ENCODE measurements around the gene GATB.

GATB gene

DNA sequence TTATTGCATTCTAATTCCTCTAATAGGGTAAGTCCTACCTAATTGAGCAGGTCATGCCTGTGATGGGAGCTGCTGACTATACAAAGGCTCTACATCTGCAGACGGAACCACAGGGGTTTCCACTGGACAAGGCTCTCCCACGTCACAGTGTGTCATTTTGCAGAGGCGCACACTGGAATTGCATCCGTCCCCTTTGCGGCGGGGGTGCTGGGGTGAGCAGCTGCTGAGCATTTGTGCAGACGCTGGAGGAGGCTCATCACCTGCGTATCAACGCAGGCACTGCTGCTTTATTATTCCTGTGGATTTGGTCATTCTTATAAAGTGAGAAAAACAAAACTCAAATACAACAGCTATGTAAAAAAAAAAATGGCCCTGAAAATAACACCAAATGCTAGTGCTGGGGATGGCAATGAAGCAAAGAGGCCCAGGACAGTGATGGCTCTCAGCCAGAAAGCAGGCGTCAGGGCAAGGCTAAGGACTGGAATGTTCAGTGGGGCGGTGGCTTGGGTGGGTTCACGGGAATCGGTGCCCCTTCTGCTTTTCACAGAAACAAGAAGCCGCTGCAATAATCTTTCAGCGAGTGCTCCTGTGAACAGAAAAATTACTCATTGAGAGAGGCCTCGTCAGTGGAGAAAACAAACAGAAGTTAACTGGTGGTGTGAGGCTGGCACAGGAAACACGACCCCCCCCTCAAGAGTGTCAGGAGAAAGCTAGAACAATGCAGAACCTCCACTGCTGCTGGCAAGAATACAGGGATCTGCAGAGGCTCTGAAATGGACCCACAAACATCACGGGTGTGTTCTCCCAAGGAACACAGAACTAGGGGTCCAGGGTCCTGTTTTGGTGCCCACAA is 67.8 kb downstream of the GATB start:
- DNase-seq: no peak

- no peak for DNase-seq
Measured at GRCh38 chr4:151692443-151692782, 68.4 kb downstream of the GATB start.

DNA sequence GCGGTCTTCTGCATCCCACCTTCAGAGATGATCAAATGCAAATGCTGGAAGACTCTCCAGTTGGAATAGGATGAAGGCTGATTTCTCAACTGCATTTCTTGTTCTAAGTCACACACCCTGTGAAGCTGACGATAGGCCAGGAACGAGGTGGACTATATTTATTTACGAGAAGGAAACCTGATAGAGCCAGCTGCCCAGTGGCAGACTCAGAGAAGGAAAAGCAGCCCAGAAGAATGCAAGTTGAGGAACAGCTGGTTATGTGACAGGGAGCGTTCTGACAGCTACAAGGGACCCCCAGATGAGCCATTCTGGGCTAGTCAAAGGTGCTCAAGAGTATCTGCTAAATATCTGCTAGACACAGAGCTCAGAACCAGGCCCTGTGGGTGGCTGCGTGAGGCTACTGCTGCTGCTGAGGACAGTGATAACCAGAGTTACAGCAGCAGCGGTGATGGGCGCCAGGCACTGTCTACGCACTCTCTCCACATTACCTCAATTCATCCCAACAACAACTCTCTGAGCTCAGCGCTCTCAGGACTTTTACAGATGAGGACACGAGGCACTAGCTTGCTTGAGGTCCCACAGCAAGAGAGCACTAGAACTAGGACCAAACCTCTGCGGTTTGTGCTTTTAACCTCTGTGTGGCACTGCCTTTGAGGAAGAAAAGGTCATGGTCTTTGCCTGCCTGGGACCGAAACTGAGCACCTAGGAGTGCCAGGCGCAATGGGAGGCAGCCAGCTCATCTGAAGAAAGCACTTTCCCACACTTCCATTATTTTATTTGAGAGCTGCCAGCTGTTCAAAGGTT is 69.0 kb downstream of the GATB start:
- DNase-seq: no peak

GRCh38 chr4:151690876-151691275 is 69.9 kb downstream of the GATB start:
- DNase-seq: no peak

DNA sequence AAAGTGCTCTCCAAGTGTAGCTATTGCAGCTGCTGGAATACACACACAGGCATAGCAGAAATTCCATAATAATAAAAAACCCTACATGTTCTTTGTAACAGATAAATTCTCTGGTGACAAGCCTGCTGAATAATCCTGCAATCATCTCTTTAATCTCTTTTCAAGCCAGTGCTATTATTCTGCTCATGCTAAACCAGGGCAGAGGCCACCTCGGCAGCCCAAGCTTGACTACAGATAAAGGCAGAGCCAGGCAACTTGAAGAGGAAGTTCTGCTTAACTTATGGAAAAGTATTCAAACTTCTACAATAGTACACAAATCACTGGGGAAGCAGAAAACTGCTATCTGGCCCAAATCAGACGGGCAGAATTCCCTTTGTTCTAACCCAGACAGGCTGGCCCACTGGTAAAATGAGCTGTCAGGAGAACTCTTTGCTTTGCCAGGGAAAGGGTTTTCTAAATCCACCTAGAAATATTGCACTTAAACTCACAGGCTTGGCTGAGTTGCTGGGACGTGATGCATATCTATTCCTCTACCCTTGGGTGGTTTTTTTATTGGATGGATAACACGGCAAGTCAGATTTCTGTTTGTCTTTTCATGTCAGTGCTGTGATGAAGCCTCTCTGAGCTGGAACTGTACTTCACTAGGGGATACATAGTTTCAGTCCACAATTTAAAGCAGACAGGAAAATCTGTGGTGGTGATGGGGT is 70.5 kb downstream of the GATB start:
- no peak for DNase-seq

- no peak for DNase-seq
Measured at GRCh38 chr4:151689211-151689991, 71.4 kb downstream of the GATB start.

GRCh38 chr4:151688785-151689043 is 72.1 kb downstream of the GATB start:
- no peak for DNase-seq

GRCh38 chr4:151688003-151688784 is 72.6 kb downstream of the GATB start:
- no peak for DNase-seq

- DNase-seq: no peak
Measured at GRCh38 chr4:151687021-151687640, 73.7 kb downstream of the GATB start.

DNA sequence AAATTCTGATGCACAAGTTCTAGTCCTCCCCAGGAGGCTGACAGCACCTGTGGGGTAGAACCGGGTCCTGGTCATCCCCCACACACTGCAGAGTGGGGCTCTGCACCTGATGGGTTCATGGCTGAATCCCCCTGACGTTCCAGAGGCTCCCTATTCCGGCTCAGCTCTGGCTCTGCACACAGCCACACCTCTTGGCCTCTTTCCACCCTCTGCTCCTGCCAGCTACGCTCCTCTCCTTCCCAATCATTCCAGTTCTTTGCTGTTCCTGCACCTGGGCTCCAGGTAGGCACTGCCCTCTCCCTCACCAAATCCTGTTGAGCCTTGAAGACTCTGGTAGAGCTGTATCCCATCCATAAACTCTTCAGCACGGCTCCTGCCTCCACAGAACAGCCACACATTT is 75.5 kb downstream of the GATB start:
- DNase-seq: no peak

GRCh38 chr4:151681085-151681484 is 79.7 kb downstream of the GATB start:
- DNase-seq: no peak

DNA sequence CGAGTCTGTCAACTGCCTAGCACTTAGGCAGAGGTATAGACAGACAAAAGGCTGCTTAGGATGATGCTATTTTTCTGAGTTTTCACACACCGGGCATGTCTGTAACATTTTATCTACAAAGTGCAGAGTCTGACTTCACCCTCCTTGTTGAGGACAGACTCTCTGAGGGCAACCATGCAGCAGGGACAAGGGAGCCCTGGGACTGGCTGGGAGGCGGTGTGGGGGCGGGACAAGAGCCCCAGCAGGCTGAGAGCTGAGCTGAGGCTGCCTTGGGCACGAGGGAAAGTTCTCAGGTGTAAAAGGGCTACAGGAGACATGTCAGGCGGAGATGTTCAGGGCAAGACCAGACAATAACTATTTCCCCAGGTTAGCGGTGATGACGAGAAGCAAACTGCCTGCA is 81.6 kb downstream of the GATB start:
- DNase-seq: no peak

- no peak for DNase-seq
Measured at GRCh38 chr4:151678048-151678872, 82.5 kb downstream of the GATB start.

DNA sequence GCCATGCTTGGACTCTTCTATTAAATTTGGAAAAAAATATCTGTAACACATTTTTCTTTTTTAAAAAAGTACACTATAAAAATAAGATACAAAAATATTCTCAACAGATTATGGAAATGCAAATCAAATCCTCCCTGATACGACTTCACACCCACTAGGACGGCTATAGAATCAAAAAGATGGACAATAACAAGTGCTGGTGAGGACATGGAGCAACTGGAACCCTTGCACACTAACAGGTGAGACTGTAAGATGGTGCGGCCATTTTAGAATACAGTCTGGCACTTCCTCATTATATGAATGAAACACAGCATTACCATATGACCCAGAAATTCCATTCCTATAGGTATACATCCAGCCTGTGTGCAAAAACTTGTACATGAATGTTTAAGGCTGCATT is 83.6 kb downstream of the GATB start:
- no peak for DNase-seq

DNA sequence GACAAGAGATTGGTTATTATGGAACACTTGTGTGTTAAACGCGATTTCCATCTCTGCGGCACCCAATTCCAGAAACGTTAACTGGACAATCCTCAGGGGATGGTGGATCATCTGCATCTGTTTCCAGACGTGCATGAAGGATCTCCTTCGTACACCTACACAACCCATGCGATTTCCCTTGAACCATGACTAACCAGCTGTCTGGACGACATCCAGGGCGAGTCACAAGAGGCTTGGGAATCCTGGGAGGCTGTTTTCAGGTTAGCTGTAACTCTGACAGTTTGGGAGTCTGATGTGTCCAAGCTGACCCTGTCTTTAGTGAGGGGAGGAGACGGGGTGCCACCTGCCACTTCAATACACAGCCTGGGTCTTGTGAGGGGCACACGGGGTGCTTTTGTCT is 84.5 kb downstream of the GATB start:
- no peak for DNase-seq

GRCh38 chr4:151675411-151675971 is 85.3 kb downstream of the GATB start:
- DNase-seq: no peak

GRCh38 chr4:151674804-151675391 is 85.9 kb downstream of the GATB start:
- no peak for DNase-seq

- DNase-seq: no peak
Measured at GRCh38 chr4:151673908-151674520, 86.8 kb downstream of the GATB start.

GRCh38 chr4:151672996-151673395 is 87.8 kb downstream of the GATB start:
- no peak for DNase-seq
